ENCODE results near the gene DIDO1. TPM values are rescaled to one million over a fixed set of nuclear protein-coding genes. Genes with fewer than 3 reads are reported as not detected.

DIDO1 gene
- polyA plus RNA-seq, 2 of the 4 experiments (the other 2 are of a cell fraction): 12.6 to 14.8 TPM

DNA sequence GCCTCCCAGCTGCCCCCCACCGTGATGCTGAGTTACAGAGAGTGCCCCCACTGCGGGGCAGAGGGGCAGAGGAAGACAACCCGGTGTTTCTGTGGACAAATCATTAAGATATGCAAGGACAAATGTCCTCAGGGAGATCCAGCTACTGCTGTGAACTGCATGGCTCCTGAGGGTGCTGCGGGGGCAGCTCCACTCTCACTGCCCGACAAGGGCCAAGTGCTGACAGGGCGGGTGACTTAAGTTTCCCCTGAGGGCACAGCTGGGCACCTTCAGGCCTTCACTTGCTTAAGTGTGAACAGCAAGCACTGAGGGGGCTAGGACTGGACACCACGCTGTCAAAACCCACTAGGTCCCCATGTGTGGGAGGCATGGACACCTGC is 38.5 kb downstream of the DIDO1 start:
- FAIRE-seq (no peak), ATAC-seq (no peak)
- no peak for TF ChIP-seq BHLHE40 (IDR thresholded peaks at IDR 0.05; ENCODE audit: low read depth, low read length)
- TF ChIP-seq FOXS1 (CRISPR knock-in tag; IDR thresholded peaks at IDR 0.05): no peak
- no peak for TF ChIP-seq HOXA7 (CRISPR knock-in tag; IDR thresholded peaks at IDR 0.05)
- no peak for TF ChIP-seq HES2 (IDR thresholded peaks at IDR 0.05)
- no peak for TF ChIP-seq GATA3 (IDR thresholded peaks at IDR 0.05; ENCODE audit: borderline replicate concordance)
- TF ChIP-seq EHMT2 (IDR thresholded peaks at IDR 0.05; ENCODE audit: low read depth): no peak
- TF ChIP-seq EHF (CRISPR knock-in tag; IDR thresholded peaks at IDR 0.05): no peak
- TF ChIP-seq ZC3H11A (IDR thresholded peaks at IDR 0.05): no peak
- no peak for TF ChIP-seq RFX5 (IDR thresholded peaks at IDR 0.05)
- TF ChIP-seq HMGXB4 (CRISPR knock-in tag; IDR thresholded peaks at IDR 0.05; ENCODE audit: borderline replicate concordance): no peak

DNA sequence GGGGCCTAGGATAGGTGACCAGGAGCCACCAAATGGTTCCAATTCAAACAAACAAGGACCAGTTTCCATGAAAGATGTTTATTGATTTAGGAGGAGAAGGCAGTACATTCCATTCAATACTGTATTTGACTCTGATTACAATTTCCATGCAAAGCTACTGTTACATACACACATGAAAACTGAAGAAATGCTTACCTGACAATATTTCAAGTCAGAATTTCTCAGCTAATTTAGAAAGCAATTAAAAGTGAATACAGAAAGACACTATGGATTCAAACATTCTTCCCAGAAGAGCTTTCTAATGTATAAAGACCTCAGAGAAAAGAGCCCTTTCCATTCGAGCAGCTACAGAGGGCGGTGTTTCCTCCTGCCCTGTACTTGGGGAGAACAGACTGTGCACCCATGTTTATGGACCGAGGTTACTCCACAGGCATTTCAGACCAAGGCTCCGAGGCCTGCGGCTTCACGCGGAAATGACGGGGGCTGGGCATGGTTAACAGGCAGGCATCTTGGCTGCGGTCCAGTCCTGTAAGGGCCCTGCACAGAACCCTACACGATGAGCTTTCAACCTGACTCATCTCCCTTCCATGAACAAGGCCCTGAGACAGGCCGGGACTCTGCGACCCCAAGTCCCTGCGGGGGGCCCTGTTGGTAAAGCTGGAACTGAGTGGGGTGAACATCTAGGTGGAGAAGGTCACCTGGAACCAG is 39.0 kb downstream of the DIDO1 start:
- WGBS (ENCODE audit: missing lambda C conversion rate): 89% methylated on average over 10 of the region's 13 CpGs
- no peaks in the 10 kb centered on the region for H3K9me3 ChIP-seq
- ATAC-seq (peak in 1 of 2 experiments; percentile 24; a peak in 2 of 6 replicates), DNase-seq (ENCODE audit: low read depth in 1 of 2, low spot score in 1 of 2) (no peak), FAIRE-seq (no peak)
- TF ChIP-seq MAFK (IDR thresholded peaks at IDR 0.05; ENCODE audit: partially characterized antibody) (peak; percentile 90), TFCP2L1 (CRISPR knock-in tag; IDR thresholded peaks at IDR 0.05) (no peak)
- POLR2A ChIA-PET: interaction anchor here (1.9 kb wide), 1 partner anchor 12 kb away, joined by 6 read pairs; no protein-coding TSS in a partner anchor
- CTCF ChIA-PET: interaction anchor here (0.9 to 12.2 kb wide), 8 partner anchors 12 to 122 kb away, joined by 3 to 123 read pairs (median 6); no protein-coding TSS in a partner anchor
- H3K4me1 ChIP-seq: no peaks in the 10 kb centered on the region
- H3K4me2 ChIP-seq: no peak overlapping the region
- H3K27ac ChIP-seq: no peak overlapping the region
- no peak overlapping the region for H3K4me3 ChIP-seq

More for the DNA sequence above, 38.5 kb downstream of the DIDO1 start:
- Histone ChIP-seq H3K27ac (no peak overlapping the region), H3K4me1 (no peaks in the 10 kb centered on the region), H3K4me3 (no peak overlapping the region), H3K4me2 (no peak overlapping the region), H3K9me3 (no peaks in the 10 kb centered on the region)
- ChIA-PET CTCF (interaction anchor here (0.6 to 12.2 kb wide), 10 partner anchors 12 to 627 kb away, joined by 3 to 123 read pairs (median 4); no protein-coding TSS in a partner anchor), POLR2A (interaction anchor here (1.9 kb wide), 1 partner anchor 12 kb away, joined by 6 read pairs; no protein-coding TSS in a partner anchor)
- DNase-seq (ENCODE audit: low read depth in 1 of 2, low spot score in 1 of 2): no peak
- WGBS (ENCODE audit: missing lambda C conversion rate): 74% methylated on average over 7 of the region's 7 CpGs

GRCh38 chr20:62886709-62887058 is 39.6 kb downstream of the DIDO1 start:
- WGBS (ENCODE audit: missing lambda C conversion rate): 99% methylated on average over 7 of the region's 7 CpGs
- TF ChIP-seq HOXB5 (CRISPR knock-in tag; IDR thresholded peaks at IDR 0.05): no peak
- no peak overlapping the region for H3K4me2 ChIP-seq
- no peak overlapping the region for H3K27ac ChIP-seq
- no peak overlapping the region for H3K4me3 ChIP-seq
- no peaks in the 10 kb centered on the region for H3K9me3 ChIP-seq
- no peaks in the 10 kb centered on the region for H3K4me1 ChIP-seq
- ATAC-seq (no peak), FAIRE-seq (no peak), DNase-seq (ENCODE audit: low read depth in 1 of 2, low spot score in 1 of 2) (no peak)
- ChIA-PET CTCF (interaction anchor here (1.0 to 12.2 kb wide), 6 partner anchors 11 to 95 kb away, joined by 3 to 123 read pairs (median 8); no protein-coding TSS in a partner anchor), POLR2A (interaction anchor here (1.9 kb wide), 1 partner anchor 11 kb away, joined by 6 read pairs; no protein-coding TSS in a partner anchor)

DNA sequence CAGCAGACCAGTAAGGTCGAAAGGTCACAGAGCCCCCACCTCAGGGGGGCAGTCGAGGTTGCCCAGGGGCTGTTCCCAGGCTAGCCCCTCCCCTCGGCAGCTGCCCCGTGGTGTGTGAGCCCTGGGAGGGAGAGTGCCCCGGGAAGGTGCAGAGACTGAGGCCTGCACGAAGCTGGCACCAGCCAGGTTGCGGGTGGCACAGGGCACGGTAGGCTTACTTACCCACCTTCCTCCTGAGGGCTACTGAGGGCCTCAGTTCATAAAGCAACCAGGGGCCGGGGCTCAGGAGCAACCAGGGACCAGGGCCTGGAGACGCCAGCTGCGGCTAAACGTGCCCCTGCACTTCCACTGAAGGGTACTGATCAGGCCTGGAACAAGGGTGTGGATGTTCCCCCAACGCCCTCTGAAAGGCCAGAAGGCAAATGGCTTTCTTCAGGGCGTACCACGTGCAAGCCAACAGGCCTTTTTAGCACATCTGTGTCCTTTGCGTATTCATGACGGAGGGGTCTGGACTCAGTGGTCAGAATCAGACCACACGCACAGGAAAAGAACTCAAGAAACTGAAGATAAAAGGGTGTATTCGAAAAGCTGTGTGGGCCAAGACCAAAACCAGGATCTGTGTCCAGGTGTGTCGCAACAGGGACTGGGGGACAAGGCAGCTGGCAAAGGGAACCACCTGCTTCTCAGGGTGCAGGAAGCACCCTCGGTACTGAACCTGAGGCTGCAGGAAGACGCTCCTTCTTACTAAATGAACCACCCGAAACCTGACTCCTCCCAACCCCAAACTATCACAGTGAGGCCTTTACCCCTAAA is 40.2 kb downstream of the DIDO1 start:
- POLR2A ChIA-PET: interaction anchor here (1.9 kb wide), 1 partner anchor 11 kb away, joined by 6 read pairs; no protein-coding TSS in a partner anchor

More for the DNA sequence above, 40.2 kb downstream of the DIDO1 start:
- Histone ChIP-seq H3K4me1 (no peaks in the 10 kb centered on the region), H3K27ac (no peak overlapping the region), H3K9me3 (no peaks in the 10 kb centered on the region), H3K4me3 (no peak overlapping the region), H3K4me2 (no peak overlapping the region)
- CTCF ChIA-PET: interaction anchor here (1.0 to 12.2 kb wide), 5 partner anchors 11 to 95 kb away, joined by 3 to 123 read pairs (median 11); no protein-coding TSS in a partner anchor
- no peak for FAIRE-seq
- DNase-seq (ENCODE audit: low read depth in 1 of 2, low spot score in 1 of 2): no peak
- 92% methylated on average over 18 of the region's 23 CpGs for WGBS (ENCODE audit: missing lambda C conversion rate)
- ATAC-seq: no peak
- TF ChIP-seq CEBPB (IDR thresholded peaks at IDR 0.05) (peak in 1 of 2 experiments; percentile 37; a peak in 1 of 4 replicates), KDM5A (IDR thresholded peaks at IDR 0.05) (no peak)

Data from A549 (cell line).